ENCODE measurements around the gene FAM240B.

DNA sequence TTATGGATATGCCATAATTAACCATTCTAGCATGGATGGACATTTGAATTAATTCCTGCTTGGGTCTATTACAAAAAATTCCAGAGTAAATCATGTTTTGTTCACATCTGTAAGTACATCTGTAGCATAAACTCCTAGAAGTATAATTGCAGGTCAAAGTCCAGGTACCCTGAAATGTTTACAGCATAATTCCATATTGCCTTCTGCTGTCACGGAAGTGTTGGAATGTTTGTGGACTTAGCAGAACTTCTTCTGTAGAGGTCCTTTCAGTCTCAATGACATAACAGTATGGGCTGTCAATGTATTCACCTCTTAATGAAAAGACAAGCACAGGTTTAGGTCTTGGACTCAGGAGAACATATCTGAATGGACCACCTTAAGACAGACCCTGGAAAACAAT is 1.8 kb downstream of the FAM240B start:
- TF ChIP-seq EZH2 (IDR thresholded peaks at IDR 0.05; ENCODE audit: low read depth) = no peak
- TF ChIP-seq, protein P1, sequence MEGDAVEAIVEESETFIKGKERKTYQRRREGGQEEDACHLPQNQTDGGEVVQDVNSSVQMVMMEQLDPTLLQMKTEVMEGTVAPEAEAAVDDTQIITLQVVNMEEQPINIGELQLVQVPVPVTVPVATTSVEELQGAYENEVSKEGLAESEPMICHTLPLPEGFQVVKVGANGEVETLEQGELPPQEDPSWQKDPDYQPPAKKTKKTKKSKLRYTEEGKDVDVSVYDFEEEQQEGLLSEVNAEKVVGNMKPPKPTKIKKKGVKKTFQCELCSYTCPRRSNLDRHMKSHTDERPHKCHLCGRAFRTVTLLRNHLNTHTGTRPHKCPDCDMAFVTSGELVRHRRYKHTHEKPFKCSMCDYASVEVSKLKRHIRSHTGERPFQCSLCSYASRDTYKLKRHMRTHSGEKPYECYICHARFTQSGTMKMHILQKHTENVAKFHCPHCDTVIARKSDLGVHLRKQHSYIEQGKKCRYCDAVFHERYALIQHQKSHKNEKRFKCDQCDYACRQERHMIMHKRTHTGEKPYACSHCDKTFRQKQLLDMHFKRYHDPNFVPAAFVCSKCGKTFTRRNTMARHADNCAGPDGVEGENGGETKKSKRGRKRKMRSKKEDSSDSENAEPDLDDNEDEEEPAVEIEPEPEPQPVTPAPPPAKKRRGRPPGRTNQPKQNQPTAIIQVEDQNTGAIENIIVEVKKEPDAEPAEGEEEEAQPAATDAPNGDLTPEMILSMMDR (conservative IDR thresholded peaks at IDR 0.05) = no peak
